ENCODE data around the gene NAPA. TPM values are rescaled to one million over a fixed set of nuclear protein-coding genes. Genes with fewer than 3 reads are reported as not detected.

Gene NAPA
- total RNA-seq, 3 donors from 2014 or later: 109 to 145 (median 124) TPM

GRCh38 chr19:47443331-47443730 lies 71.5 kb downstream of the NAPA start:
- intact Hi-C loops (cut with DNase I, micrococcal nuclease): no loop called here
- ATAC-seq: no peak
- peaks cover 9% of the 10 kb centered on the region for H3K4me1 ChIP-seq (ENCODE audit: low read depth)
- TF ChIP-seq CTCF (IDR thresholded peaks at IDR 0.05): no peak
- no peak for DNase-seq
- no peaks in the 10 kb centered on the region for H3K9me3 ChIP-seq
- no peak overlapping the region for H3K4me3 ChIP-seq
- no peaks in the 10 kb centered on the region for H3K36me3 ChIP-seq (ENCODE audit: low read depth)

DNA sequence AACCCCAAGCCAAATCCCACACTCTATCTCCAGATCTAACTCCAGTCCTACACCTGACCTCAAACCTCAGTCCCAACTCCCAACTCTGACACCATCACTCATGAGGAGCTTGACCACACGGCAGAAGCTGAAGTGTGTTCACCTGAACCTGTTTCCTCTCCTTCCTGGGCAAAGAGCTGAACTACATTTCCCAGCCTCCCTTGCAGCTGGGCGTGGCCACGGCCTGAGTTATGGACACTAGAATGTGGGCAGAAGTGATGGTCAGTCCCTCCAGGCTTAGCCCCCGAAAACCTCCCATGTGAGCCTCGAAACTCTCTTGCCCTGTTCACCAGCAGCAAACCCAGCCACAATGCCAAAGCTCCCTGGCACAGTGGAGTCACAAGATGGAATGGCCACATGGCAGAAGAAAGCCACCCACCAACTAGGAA lies 76.1 kb downstream of the NAPA start:
- ATAC-seq (no peak), DNase-seq (peak in 1 of 3 donors; percentile 48)
- H3K4me3 ChIP-seq: no peak overlapping the region
- H3K9me3 ChIP-seq: no peaks in the 10 kb centered on the region
- no peaks in the 10 kb centered on the region for H3K36me3 ChIP-seq (ENCODE audit: low read depth)
- no peak for TF ChIP-seq CTCF (IDR thresholded peaks at IDR 0.05)
- intact Hi-C loops (cut with DNase I, micrococcal nuclease): loop anchor here (5.0 kb wide), 2 partner anchors 258 to 268 kb away; no protein-coding TSS in a partner anchor
- H3K4me1 ChIP-seq (ENCODE audit: low read depth): no peaks in the 10 kb centered on the region

Other genes starting within 250 kb of the NAPA start
- 10 to 100 TPM; 14.7 to 28.9 (median 16.7) TPM for gene INAFM1, start 240.2 kb downstream of the NAPA start, total RNA-seq
- 10 to 100 TPM in 1 of 3 donors, 1 to 10 TPM in 2; 5.1 to 13.5 (median 7.9) TPM for gene C5AR1, start 205.2 kb downstream of the NAPA start, total RNA-seq
- 1 to 10 TPM in 2 of 3 donors, under 1 TPM in 1; 0.29 to 1.6 (median 1.4) TPM for gene C5AR2, start 182.9 kb downstream of the NAPA start, total RNA-seq
- gene DHX34, start 165.7 kb downstream of the NAPA start, total RNA-seq: 10 to 100 TPM in 2 of 3 donors, 1 to 10 TPM in 1; 8.7 to 12.3 (median 11.0) TPM
- 10 to 100 TPM in 1 of 3 donors, 1 to 10 TPM in 2; 2.1 to 11.6 (median 4.2) TPM for gene MEIS3, start 95.5 kb downstream of the NAPA start, total RNA-seq
- 10 to 100 TPM in 1 of 3 donors, 1 to 10 TPM in 1, under 1 TPM in 1; 0.75 to 17.5 (median 2.1) TPM for gene SLC8A2, start 43.2 kb downstream of the NAPA start, total RNA-seq
- 1 to 10 TPM; 5.5 to 8.9 (median 8.9) TPM for gene KPTN, start 30.8 kb downstream of the NAPA start, total RNA-seq
- gene ZNF541, start 58.1 kb upstream of the NAPA start, total RNA-seq: under 1 TPM in 1 of 3 donors, not detected in 2; 0.22 TPM
- gene BICRA, start 94.1 kb upstream of the NAPA start, total RNA-seq: 10 to 100 TPM; 18.1 to 19.7 (median 18.5) TPM
- 100 to 1,000 TPM in 1 of 3 donors, 10 to 100 TPM in 2; 10.8 to 108 (median 30.3) TPM for gene EHD2, start 198.4 kb upstream of the NAPA start, total RNA-seq
- 100 to 1,000 TPM; 237 to 391 (median 284) TPM for gene NOP53, start 230.5 kb upstream of the NAPA start, total RNA-seq

Measured in mucosa of descending colon (tissue), 3 donors.